ENCODE results near the gene RPP25L.

GRCh38 chr9:34578241-34579103 is 33.4 kb downstream of the RPP25L start:
- no peak for TF ChIP-seq CTCF (IDR thresholded peaks at IDR 0.05)
- TF ChIP-seq POLR2A (IDR thresholded peaks at IDR 0.05), result no peak
